Kidney (tissue), 14 donors: ENCODE results near the gene HSPA9. TPM values are rescaled to one million over a fixed set of nuclear protein-coding genes. Genes with fewer than 3 reads are reported as not detected.

ENCODE experiments used
- DNase-seq, 5 donors: peaks; one replicate each; pipeline ENCODE4 v3.0.0-alpha.2; 2013 to 2020
- FAIRE-seq: peaks from 2 replicates; lab custom pipeline; 2012; peaks lifted over from hg19 to GRCh38; lab: Jason Lieb, UNC
- H3K27ac ChIP-seq, 2 donors: one replicate each; pipeline ENCODE4 v1.7.0; 2013; ENCODE audit warnings: low read depth in 2 of 2, low read length in 2 of 2, inconsistent platforms in 1 of 2
- H3K27me3 ChIP-seq: one replicate; pipeline ENCODE4 v1.7.1; 2013; ENCODE audit warnings: low read length, inconsistent platforms; ENCODE audit not compliant: control insufficient read depth, insufficient read depth
- H3K36me3 ChIP-seq, 3 donors: one replicate each; pipeline versions ENCODE4 v1.7.0 to v1.7.1; 2013; ENCODE audit warnings: low read length in 3 of 3, control low read depth in 1 of 3, inconsistent platforms in 1 of 3; ENCODE audit not compliant: insufficient read depth in 3 of 3, control insufficient read depth in 2 of 3
- H3K4me1 ChIP-seq, 3 donors: one replicate each; pipeline versions ENCODE4 v1.7.0 to v1.7.1; 2013; ENCODE audit warnings: low read length in 3 of 3, inconsistent platforms in 1 of 3, low read depth in 1 of 3; ENCODE audit not compliant: control insufficient read depth in 2 of 3, insufficient read depth in 2 of 3
- H3K4me3 ChIP-seq, 3 donors: one replicate each; pipeline versions ENCODE4 v1.7.0 to v1.8.1; 2013; ENCODE audit warnings: low read length in 3 of 3, control low read depth in 1 of 3, inconsistent platforms in 1 of 3
- H3K9ac ChIP-seq, 3 donors: one replicate each; pipeline versions ENCODE4 v1.7.0 to v1.7.1; 2013; ENCODE audit warnings: low read length in 3 of 3, control low read depth in 1 of 3, inconsistent platforms in 1 of 3
- H3K9me3 ChIP-seq, 3 donors: one replicate each; pipeline versions ENCODE4 v1.7.0 to v1.7.1; 2013; ENCODE audit warnings: low read length in 3 of 3, control low read depth in 1 of 3, inconsistent platforms in 1 of 3; ENCODE audit not compliant: control insufficient read depth in 2 of 3, insufficient read depth in 1 of 3
- CTCF ChIP-seq: IDR thresholded peaks from 3 replicates; pipeline ENCODE4 v1.5.1; 2012; ENCODE audit warnings: mild to moderate bottlenecking, moderate library complexity, borderline replicate concordance; ENCODE audit not compliant: insufficient read depth; ENCODE audit errors: extremely low read depth
- intact Hi-C: fragments of 100-400 bp; cut with DNase I; formaldehyde crosslinking; loops from one replicate; pipeline ENCODE4 v1.11.1; 2022
- polyA plus RNA-seq: library from polyadenylated mRNA; stranded (reverse); fragments of 350-450 nt; fragmentation: Illumina TruSeq; extraction: RNeasy Lipid Tissue Mini Kit (QIAGEN cat#74804); gene quantifications from one replicate; pipeline ENCODE4 v1.2.3, GENCODE V29; 2014; ENCODE audit warnings: low read depth, low replicate concordance; ENCODE audit not compliant: insufficient read depth
- total RNA-seq: library from RNA; stranded (reverse); fragmentation: NEBNext Ultra II Directional; extraction: Animal tissue kit (Norgen Biotek cat#: 25700); gene quantifications from one replicate; pipeline ENCODE4 v1.2.1, GENCODE V29; 2021
- donor health status: control.
- donor health status: control.
- donor health status: control.
- donor health status: control.
- donor health status: control.
- donor health status: DM: yes; HTN: yes; CAD: no.
- donor health status: Normal renal cell carcinoma (clear cell type).

The HSPA9 gene
- total and polyA plus RNA-seq, 2 donors from 2014 or later = 192 to 331 TPM

- Histone ChIP-seq H3K4me1 (peaks cover 2 to 13% (median 6%) of the 10 kb centered on the region in 3 donors), H3K27ac (no peak overlapping the region), H3K36me3 (peaks cover 18 to 66% (median 35%) of the 10 kb centered on the region in 3 donors), H3K9ac (no peak overlapping the region), H3K27me3 (no peaks in the 10 kb centered on the region), H3K9me3 (no peaks in the 10 kb centered on the region), H3K4me3 (no peak overlapping the region)
- no peak for TF ChIP-seq CTCF
- DNase-seq (no peak), FAIRE-seq (no peak)
- intact Hi-C loops = no loop called here
These were observed 8.4 kb downstream of the HSPA9 start for GRCh38 chr5:138566792-138567191.

- Histone ChIP-seq H3K36me3 (peaks cover 14 to 57% (median 35%) of the 10 kb centered on the region in 3 donors), H3K4me3 (no peak overlapping the region), H3K27me3 (no peaks in the 10 kb centered on the region), H3K27ac (no peak overlapping the region), H3K4me1 (peaks cover 2 to 13% (median 7%) of the 10 kb centered on the region in 3 donors), H3K9ac (no peak overlapping the region), H3K9me3 (no peaks in the 10 kb centered on the region)
- no peak for TF ChIP-seq CTCF
- intact Hi-C loops = no loop called here
- DNase-seq (no peak), FAIRE-seq (no peak)
These were observed 9.9 kb downstream of the HSPA9 start for GRCh38 chr5:138565100-138565821.

- Histone ChIP-seq H3K36me3 (peaks cover 13 to 59% (median 42%) of the 10 kb centered on the region in 3 donors), H3K27ac (no peak overlapping the region), H3K4me3 (no peak overlapping the region), H3K9ac (no peak overlapping the region), H3K27me3 (no peaks in the 10 kb centered on the region), H3K4me1 (peaks cover 2 to 11% (median 8%) of the 10 kb centered on the region in 3 donors), H3K9me3 (no peaks in the 10 kb centered on the region)
- intact Hi-C loops = no loop called here
- FAIRE-seq = no peak
- no peak for TF ChIP-seq CTCF
- DNase-seq = no peak
These were observed 11.0 kb downstream of the HSPA9 start for GRCh38 chr5:138564242-138564641.
